ENCODE measurements around the gene OPN1LW.
"Not testable (repeated sequence)": the region's sequence is repeated elsewhere in the genome, so short reads cannot be mapped to it uniquely, and the experiment has no call there.

OPN1LW gene

DNA sequence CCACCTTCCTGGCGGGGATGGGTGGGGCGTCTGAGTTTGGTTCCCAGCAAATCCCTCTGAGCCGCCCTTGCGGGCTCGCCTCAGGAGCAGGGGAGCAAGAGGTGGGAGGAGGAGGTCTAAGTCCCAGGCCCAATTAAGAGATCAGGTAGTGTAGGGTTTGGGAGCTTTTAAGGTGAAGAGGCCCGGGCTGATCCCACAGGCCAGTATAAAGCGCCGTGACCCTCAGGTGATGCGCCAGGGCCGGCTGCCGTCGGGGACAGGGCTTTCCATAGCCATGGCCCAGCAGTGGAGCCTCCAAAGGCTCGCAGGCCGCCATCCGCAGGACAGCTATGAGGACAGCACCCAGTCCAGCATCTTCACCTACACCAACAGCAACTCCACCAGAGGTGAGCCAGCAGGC, at the start of gene OPN1LW:
OPN1LW (plus strand) TSS at position 234 of the 400 bp plus-strand sequence; CDS start at position 275, 41 bp downstream.
- DNase-seq: not testable (repeated sequence)

DNA sequence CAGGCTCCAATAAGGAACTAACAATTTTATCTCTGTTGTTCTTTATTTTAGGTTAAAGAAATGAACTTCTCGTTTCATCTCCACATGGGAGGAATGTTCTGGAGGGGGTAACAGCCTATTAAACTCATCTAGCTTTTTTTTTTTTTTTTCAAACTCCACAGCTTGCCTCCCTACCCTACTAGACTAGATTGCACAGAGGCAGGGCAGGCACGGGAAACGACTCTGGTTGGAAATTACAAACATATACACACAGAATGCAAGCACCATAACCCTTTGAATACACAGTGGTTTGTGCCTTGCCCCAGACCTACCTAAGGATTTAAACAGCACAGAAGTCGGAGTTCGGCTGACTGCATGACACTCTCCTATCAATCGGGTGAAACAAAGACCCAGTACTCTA, 49.2 kb upstream of the OPN1LW start:
- DNase-seq: no peak

DNA sequence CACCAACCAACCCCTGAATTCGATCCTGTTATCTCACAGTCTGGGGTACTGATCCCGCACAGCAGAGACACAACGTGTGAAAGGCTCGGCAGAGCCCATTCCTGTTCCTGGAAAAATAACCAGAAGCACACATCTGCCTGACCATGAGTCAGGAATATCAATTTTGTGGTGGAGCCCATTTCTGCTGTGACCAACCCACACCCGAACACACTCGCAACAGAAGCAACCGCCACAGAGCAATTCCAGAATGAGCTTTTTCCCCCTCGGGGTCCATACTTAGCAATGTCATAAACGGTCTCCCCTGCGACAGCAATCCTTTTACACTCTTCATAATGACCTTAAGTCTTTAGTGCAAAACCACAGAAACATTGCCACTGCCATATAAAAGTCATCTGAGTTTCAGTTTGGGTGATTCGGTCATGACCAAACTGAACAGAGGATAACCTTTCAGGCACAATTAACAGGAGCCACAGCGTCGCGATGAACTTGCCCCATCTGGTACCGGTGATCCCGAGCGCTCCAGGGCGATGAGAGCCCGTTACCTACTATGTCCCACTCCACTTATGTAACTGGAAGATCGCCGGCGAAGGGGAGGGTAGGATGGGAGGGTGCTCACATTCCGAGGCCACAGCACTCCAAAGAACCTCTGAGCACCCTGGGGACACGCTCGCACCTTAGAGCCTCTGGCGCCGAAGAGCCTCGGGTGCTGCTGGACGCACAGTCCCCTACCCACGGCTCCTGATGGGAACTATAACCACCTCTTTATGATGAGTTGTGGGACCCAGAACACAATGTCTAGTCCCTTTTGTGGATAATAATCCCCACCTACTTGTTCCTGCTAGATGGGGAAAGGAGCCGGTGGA, 47.7 kb upstream of the OPN1LW start:
- peak; percentile 53 for DNase-seq

DNA sequence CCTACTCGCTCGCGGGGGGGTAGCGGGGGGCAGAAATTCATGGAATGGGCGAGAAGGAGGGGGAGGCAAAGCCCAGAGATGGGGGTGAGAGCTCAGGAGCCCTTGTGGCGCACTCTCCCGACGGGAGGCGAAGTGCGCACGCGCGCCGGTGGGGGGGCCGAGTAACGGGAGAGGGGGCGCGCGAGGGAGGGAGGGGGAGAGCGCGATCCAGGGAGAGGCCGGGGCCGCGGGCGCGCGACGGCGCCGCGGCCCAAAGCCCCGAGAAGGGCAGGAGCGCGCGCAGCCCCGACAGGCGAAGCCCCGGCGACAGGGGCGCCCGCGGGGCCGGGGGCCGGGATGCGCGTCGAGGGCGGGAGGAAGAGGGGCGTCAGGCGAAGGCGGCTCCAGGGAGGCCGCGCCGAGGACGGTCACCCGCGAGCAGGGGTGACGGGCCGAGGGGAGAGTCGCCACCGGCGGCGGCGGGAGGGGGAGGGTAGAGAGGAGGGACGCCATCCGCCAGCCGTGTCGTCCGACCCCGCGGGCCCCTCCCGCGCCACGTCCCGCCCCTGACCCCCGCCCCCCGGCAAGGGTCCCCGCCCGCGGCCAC, 46.9 kb upstream of the OPN1LW start:
- DNase-seq: peak; percentile 68

DNA sequence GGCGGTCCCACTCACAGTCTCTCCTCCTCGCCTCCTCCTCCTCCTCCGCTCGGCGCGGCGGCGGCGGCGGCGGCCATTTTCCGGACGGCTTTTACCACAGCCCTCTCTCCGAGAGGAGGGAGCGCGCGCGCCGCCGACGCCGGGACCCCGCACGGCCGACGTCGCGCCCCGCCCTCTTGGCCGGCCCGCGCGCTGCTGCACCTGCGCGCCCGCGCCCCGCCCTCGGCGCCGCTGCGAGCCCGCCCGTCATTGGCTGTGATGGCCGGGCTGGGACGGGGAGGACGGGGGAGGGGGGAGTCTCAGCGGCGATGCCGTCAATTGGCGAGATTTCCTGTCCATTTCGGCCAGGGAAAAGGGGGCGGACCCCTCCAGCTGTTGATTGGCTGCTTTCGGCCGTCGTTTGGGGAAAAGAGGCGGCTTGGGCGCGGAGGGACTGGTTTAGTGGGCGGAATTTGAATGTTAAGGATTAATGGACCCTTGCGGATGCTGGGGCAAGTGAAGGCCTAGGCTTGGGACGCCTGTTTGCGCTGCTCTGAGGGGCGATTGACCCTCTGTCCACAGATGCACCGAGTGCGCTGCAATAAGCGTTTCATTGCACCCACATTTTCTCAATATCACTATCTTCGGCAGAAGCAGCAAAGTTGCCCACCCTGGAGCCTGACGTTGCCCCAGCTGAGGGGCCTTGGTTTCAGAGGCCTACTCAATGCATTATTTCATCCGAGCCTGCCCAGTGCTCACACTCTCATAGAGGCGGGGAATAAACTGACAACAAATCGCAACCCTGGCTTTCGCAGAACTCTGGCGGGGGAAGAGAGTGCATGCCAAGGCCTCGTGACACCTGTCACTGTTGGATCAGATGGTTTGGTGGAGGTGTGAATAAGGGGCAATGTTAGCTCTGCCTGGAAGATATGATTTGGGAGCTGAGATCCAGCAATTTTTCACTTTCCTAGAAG, 46.2 kb upstream of the OPN1LW start, which contains the start of gene MECP2:
MECP2 (minus strand) TSS at position 129 of the 953 bp plus-strand sequence.
- peak; percentile 91 for DNase-seq

DNA sequence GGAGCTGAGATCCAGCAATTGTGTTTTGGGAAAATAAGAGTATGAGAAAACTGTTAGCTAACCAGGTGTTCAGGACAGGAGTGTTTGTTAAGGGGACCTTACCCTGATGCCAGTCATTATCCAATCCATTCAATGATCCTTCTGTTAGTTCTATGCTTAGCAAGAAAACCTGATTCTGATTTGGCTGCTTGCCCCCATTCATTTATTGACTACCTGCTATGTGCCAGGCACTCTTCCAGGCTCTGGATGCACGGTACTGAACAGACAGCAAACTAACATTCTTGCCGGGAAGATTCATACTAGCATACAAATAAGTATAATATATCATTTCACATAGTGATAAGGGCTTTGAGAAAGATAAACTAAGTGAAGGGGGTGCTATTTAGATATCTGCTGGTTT, 45.5 kb upstream of the OPN1LW start:
- DNase-seq: no peak

DNA sequence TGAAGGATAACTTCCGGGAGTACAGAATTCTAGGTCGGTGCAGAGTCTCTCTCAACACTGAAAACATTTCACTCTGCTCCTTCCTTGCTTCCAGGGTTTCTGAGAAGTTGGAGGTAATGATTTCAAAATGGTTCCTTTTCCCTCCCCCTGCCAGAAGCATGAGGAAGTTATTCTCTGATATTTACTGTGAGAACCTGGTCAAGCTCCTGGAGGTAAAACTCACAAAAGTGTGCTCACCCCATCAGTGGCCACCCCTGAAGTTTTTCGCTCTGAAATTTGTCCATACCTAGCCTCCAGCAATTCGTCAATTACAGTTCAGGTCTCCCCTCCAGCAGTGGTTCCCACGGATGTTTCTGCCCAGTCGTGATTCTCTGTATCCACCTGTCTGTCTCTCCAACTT, 30.3 kb upstream of the OPN1LW start:
- no peak for DNase-seq

DNA sequence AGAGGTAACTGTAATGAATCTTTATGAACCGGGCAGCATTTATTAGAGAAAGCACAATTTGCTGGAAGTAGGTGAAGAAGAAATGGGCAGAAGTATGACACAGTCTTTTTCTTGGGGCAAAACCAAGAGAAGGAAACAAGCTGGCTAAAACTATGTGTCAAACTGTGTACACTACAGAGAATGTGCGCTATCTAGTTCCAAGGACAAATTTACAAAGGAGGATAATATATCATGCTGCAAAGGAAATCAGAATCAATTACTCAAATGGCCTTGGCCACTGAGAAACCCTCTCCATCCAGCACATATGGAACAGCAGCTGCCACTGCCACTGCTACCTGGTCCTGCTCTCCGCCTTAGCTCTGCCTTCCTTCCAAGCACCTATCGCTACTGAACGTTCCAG, 29.4 kb upstream of the OPN1LW start:
- DNase-seq: no peak

DNA sequence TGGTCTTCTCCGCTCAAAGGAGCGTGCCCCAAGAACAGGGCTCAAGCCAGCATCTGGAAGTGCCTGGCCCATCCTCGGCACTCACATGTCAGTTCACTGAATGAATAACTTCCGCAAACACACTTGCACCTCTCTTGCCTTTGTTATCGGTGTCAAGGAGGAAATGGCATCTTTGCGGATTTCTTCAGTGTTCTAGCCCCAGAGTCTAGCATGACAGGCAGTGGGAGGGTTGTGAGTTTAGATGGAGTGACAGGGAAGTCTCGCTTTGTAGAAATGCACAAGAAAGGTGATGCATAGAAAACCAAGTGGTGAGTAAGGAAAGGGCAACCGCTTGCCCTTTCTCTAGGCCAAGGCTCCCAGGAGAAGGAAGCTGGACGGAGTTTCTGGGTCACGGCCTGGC, 29.0 kb upstream of the OPN1LW start:
- no peak for DNase-seq

DNA sequence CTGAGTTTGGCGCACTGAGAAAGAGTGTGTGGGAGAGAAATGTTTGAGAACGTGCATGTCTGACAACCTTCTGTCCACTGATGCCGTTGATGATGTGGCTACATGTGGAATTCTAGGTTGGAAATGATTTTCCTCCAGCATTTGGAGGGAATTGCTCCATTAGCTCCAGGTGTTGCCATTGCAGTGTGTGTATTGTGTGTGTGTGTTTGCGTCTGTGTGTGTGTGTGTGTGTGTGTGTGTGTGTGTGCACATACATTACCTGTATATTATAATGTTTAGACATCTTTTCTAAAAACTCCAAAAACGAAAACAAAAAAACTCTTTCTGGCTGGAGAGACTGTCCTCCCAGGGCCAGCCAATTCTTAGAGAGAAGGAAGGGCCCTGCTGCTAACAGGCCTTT, 28.3 kb upstream of the OPN1LW start:
- DNase-seq: no peak

DNA sequence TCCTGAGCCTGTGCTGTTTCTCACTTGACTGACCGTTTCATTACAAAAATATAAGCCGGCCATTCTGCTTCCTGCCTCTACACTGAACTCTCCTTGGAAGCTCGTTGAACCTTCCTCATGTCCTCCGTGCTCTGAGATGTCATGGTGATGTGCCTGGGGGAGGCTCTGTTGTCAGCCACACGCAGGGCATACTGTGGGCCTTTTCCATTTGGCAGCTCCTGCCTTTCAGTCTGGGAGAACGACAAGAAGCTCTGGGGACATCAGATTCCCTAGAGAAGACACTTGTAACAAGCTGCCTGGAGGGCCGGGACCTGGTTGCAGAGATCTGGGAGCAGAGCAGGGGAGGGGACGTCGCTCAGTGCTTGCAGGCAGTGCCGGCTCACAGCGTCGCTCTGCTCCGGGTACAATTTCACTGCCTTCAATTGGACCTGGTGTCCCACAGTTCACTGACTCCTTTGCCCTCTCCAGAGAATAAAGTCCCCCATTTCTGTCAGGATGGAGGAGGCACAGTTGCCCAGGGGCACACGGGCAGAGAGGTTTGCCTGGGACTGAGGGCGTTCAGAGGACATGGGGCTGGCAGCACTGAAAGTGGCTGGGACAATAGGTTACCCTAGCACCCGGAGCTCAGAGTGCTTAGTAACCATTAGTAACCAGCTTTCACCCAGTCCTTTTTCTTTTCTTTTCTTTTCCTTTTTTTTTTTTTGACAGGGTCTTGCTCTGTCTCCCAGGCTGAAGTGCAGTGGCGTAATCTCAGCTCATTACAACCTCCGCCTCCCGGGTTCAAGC, 27.4 kb upstream of the OPN1LW start:
- no peak for DNase-seq

DNA sequence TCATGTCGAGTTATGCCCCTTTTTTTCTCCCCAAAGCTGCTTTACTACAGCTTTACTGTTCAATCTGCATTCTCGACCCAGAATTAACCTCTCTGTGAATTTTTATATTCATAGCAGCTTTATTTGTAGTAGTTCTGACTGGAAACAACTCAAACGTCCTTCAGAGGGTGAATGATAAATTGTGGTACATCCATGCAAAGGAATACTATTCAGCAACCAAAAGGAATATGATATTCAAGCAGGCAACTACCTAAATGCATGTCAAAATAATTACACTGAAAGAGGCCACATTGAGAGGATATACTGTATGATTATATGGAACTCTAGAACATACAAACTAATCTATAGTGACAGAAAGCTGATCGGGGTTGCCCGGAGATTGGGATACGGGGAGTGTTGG, 26.5 kb upstream of the OPN1LW start:
- DNase-seq: no peak

DNA sequence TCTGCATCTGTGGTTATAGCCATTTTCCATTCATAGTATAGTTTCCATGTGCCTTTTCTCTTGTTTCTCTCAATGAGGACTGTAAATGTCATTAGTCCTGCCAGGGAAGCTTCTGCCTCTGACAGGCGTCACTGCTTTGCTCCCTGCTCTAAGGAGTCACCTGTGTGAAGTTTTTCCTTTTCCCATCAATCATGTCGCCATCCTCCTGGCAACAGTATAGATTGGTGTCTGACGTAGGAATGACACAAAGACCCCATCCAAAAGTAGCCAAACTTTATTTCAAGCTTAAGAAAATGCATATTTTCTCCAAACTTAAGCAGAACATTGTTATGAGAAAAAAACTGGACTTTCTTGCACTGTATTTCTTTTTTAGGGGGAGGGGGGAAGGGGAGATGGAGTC, 23.5 kb upstream of the OPN1LW start:
- no peak for DNase-seq

DNA sequence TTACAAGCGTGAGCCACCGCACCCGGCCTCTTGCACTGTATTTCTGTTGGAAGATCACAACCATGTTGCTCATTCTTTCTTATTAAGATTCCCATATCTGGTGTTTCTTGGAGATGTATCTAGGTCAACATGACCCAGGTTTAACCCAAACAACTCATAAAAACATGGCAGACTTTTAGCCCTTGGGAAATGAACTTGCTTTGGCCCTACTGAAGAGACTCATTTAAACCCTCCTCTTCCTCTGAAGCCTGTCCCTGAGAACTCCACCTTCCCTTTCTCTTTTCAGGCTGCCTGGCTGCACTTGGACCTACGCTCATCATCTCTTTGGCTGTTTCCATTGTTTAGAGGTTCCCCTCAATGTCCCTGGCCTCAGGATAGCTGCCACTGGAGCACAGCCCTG, 22.8 kb upstream of the OPN1LW start:
- no peak for DNase-seq

DNA sequence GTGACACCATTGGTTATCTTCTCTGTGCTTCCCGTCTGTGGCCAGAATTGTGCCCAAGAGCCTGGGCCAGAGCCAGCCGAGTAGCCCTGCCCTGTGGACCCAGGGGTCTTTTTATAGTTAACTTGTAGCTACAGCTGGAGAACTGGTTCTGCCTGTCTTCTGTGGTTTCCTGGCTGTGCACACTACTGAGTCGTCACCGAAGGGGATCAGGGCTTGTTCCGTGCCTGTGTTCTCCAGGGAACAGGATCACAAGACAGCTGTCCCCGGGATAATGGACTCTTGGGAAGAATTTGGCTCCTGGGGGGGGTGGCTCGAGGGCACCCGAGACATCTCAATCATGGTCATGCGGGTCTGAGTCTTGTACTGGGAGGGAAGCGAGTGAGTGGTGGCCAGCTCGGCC, 22.1 kb upstream of the OPN1LW start:
- no peak for DNase-seq

DNA sequence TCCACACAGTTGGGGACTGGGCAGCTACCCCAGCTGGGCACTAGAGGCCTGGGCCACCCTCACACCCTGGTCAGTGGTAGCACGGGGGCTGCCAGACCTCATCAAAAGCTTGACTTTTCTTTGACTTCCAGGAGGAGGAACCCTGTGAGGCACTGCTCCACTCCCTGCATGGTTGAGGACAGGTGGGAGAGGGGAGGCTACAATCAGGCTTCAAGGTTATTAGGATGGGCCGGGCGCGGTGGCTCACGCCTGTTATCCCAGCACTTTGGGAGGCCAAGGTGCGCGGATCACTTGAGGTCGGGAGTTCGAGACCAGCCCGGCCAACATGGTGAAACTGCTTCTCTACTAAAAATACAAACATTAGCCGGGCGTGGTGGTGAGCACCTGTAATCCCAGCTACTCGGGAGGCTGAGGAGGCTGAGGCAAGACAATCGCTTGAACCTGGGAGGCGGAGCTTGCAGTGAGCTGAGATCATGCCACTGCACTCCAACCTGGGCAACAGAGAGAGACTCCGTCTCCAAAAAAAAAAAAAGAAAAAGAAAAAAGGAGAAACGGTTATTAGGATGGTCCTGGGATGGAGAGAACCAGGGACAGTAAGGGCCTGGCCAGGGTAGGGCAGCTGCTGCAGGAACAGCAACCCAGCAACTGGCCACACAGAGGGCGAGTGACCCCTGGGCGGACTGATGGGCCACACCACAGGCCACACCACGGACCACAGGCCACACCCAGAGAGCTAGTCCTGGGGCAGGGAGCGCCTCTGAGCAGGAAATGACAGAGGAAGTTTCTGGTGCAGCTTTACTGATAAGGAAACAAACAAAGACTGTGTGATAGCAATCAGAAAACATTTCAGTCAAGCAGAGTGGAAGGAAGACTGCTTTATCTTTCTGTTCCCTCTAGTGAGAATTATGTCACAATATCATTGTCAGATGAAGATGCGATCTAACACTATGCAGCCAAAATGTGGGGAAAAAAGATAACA, 20.5 kb upstream of the OPN1LW start:
- no peak for DNase-seq

DNA sequence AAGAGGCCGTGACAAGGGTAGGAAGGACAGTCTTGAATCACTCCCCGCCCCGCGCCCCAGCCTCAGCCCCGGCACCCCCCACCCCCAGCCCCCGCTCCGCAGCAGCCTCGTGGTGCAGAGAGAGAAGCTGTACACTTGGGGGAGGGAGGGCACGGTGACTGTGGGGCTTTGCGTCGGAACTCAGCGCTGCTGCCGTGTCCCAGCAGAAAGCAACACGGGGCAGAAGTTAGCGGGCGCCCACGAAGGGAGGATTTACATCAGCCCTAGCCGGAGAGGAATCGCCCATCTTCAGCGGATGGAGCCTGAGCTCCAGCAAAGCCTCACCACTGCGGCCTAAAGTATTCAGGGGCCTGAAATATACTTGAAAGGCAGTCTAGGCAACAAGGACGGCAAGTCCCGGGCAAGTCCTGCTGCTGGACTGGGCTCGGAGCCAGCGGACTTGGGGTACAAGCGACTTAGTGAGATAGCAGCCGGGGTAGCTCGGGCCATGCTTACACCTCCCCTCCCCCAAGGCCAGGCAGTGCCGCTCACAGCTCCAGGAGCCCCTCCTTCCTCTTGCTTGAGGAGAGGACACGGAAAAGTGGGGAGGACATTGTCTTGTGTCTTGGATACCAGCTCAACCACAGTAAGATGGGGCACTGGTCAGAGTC, 18.5 kb upstream of the OPN1LW start:
- DNase-seq: no peak

DNA sequence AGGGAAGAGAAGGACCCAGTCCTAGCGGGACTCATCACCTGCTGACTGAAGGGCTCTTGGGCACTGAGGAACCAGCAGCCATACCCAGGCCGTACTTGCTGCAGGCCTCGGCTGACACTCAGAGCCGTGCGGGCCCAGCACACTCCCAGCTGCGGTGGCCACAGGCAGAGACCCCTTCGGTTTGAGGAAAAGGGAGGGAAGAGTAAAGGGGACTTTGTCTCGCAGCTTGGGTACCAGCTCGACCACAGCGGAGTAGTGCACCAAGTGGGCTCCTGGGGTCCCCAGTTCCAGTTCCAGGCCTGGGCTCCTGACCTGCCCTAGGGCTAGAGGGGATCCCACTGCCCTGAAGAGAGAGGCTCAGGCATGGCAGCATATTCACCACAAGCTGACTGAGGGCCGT, 17.9 kb upstream of the OPN1LW start:
- no peak for DNase-seq

DNA sequence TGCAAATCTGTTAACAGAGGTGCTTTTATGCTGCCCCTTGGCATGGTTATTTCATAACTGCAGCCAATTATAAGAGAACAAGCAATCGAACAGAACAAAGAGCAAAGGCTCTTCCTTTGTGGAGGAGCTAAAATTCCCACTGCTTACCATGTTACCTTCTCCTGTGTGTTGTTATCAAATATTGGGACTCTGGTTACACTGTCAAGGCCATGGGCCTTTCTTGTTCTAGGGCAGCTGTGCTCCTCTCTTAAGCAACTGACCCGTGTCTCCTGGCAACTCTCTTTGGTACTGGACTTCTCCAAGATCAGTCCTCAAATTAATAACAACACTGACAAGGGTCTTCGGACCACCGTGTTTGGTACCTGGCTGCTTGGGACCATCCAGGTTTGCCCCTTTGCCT, 12.1 kb upstream of the OPN1LW start:
- no peak for DNase-seq

DNA sequence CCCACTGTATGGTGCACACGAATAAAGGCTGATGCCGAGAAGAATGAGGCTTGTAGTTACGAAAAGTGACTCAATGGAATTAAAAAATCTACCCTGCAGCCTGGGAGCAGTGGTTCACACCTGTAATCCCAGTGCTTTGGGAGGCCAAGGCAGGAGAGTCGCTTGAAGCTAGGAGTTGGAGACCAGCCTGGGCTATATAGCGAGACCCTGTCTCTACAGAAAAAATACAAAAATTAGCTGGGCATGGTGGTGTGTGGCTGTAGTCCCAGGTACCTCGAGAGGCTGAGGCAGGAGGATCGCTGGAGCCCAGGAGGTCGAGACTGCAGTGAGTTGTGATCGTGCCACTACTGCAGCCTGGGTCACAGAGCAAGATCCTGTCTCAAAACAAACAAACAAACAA, 11.7 kb upstream of the OPN1LW start:
- no peak for DNase-seq

Measured in EL (cell line).